Tibial nerve (tissue), 3 donors: ENCODE measurements around the gene MS4A12.

Source experiments
- CTCF ChIP-seq, 5 experiments: fragments of 200-600 bp in 3 of 5; fragments of 450-650 bp in 2 of 5; sonication (generic) in 3 of 5; IDR thresholded peaks; one replicate each; pipeline ENCODE4 v1.5.1; 2016 to 2019; ENCODE audit warnings: antibody characterized with exemption in 5 of 5, mild to moderate bottlenecking in 3 of 5, moderate library complexity in 2 of 5
- POLR2A ChIP-seq, 2 donors: fragments of 450-650 bp; IDR thresholded peaks; one replicate each; pipeline ENCODE4 v1.6.1; 2017; ENCODE audit warnings: antibody characterized with exemption in 2 of 2, mild to moderate bottlenecking in 2 of 2, moderate library complexity in 2 of 2

GRCh38 chr11:60454212-60454611 lies 38.4 kb upstream of the MS4A12 start:
- TF ChIP-seq CTCF (IDR thresholded peaks at IDR 0.05) (no peak), POLR2A (IDR thresholded peaks at IDR 0.05) (no peak)
